Endothelial cell of umbilical vein (primary cell): ENCODE results near the gene DCUN1D4. TPM values are rescaled to one million over a fixed set of nuclear protein-coding genes. Genes with fewer than 3 reads are reported as not detected.

Experiments
- BruUV-seq: library from RNA; stranded (reverse); fragments of 400-500 nt; replicated peaks from 2 replicates; lab custom pipeline; 2021; lab: Mats Ljungman, UMichigan
- CTCF ChIA-PET: fragments of 300-600, 350-600 bp; sonication (Branson Sonifier 250); formaldehyde crosslinking; loops from one replicate; lab custom pipeline; 2021; ENCODE audit warnings: antibody characterized with exemption, inconsistent platforms; lab: Charles Lee
- POLR2A ChIA-PET: fragments of 300-600, 350-600 bp; sonication (Branson Sonifier 250); formaldehyde crosslinking; loops from one replicate; lab custom pipeline; 2021; ENCODE audit warnings: antibody characterized with exemption, inconsistent platforms; lab: Charles Lee
- DNase-seq: peaks from one replicate; pipeline ENCODE4 v3.0.0-alpha.2; 2011; ENCODE audit warnings: low read depth, low spot score
- FAIRE-seq: peaks from 2 replicates; lab custom pipeline; 2011; peaks lifted over from hg19 to GRCh38; lab: Jason Lieb, UNC
- H2AFZ ChIP-seq: 2 replicates; pipeline ENCODE4 v1.6.0; 2012; ENCODE audit warnings: low read depth, low read length, control low read depth, inconsistent platforms
- H3K27ac ChIP-seq: 2 replicates; pipeline ENCODE4 v1.5.1; 2011; ENCODE audit warnings: low read depth, mild to moderate bottlenecking, control low read depth, low read length, moderate library complexity; ENCODE audit not compliant: insufficient read depth
- H3K27me3 ChIP-seq, 2 experiments: 2 replicates each; pipeline versions ENCODE4 v1.6.0 to v1.6.1; 2011; ENCODE audit warnings: low read length in 2 of 2, mixed read lengths in 1 of 2; ENCODE audit not compliant: control insufficient read depth in 2 of 2, insufficient read depth in 2 of 2
- H3K36me3 ChIP-seq, 2 experiments: 2 replicates in 1 of 2; 3 replicates in 1 of 2; pipeline ENCODE4 v1.5.1; 2011; ENCODE audit warnings: low read length in 2 of 2, mild to moderate bottlenecking in 1 of 2, moderate library complexity in 1 of 2; ENCODE audit not compliant: control insufficient read depth in 2 of 2, insufficient read depth in 2 of 2; ENCODE audit errors: extremely low read depth in 1 of 2
- H3K4me1 ChIP-seq: 3 replicates; pipeline ENCODE4 v1.5.1; 2011; ENCODE audit warnings: mild to moderate bottlenecking, low read length; ENCODE audit not compliant: control insufficient read depth, insufficient read depth; ENCODE audit errors: extremely low read depth
- H3K4me2 ChIP-seq: 2 replicates; pipeline ENCODE4 v1.6.1; 2011; ENCODE audit warnings: low read length, control low read depth, mixed read lengths; ENCODE audit not compliant: insufficient read depth
- H3K4me3 ChIP-seq, 3 experiments: fragments of 200-600 bp in 1 of 3; sonication (generic), shearing (Covaris generic) in 1 of 3; replicated peaks in 1 of 3; 2 replicates each; pipeline ENCODE4 v1.5.1; 2011 to 2016; ENCODE audit warnings: control low read depth in 3 of 3, low read length in 3 of 3, mild to moderate bottlenecking in 2 of 3, inconsistent platforms in 1 of 3, low read depth in 1 of 3, moderate library complexity in 1 of 3; ENCODE audit not compliant: insufficient read depth in 1 of 3
- H3K79me2 ChIP-seq: 2 replicates; pipeline ENCODE4 v1.6.0; 2012; ENCODE audit warnings: low read length, inconsistent platforms; ENCODE audit not compliant: control insufficient read depth, insufficient read depth
- H3K9ac ChIP-seq: replicated peaks from 2 replicates; pipeline ENCODE3; 2011; ENCODE audit warnings: low read length, control low read depth; ENCODE audit not compliant: insufficient read depth; ENCODE audit errors: extremely low read depth
- H3K9me1 ChIP-seq: replicated peaks from 3 replicates; pipeline ENCODE4 v1.6.0; 2011; ENCODE audit warnings: mild to moderate bottlenecking, low read length; ENCODE audit not compliant: control insufficient read depth, insufficient read depth; ENCODE audit errors: extremely low read depth
- H3K9me3 ChIP-seq: replicated peaks from 2 replicates; pipeline ENCODE4 v1.5.1; 2012; ENCODE audit warnings: low read length, inconsistent platforms; ENCODE audit not compliant: control insufficient read depth, insufficient read depth
- H4K20me1 ChIP-seq: replicated peaks from 2 replicates; pipeline ENCODE3; 2011; ENCODE audit warnings: mild to moderate bottlenecking, low read length; ENCODE audit not compliant: control insufficient read depth, insufficient read depth; ENCODE audit errors: extremely low read depth
- CTCF ChIP-seq, 2 donors: IDR thresholded peaks; 1 replicate in 1 of 2; 2 replicates in 1 of 2; pipeline ENCODE4 v1.5.1; 2011; ENCODE audit warnings: low read length in 2 of 2, mild to moderate bottlenecking in 2 of 2, moderate library complexity in 2 of 2, control low read depth in 1 of 2, inconsistent platforms in 1 of 2, low read depth in 1 of 2; ENCODE audit not compliant: insufficient read depth in 1 of 2; ENCODE audit errors: extremely low read depth in 1 of 2
- EZH2 ChIP-seq: IDR thresholded peaks from 2 replicates; pipeline ENCODE4 v1.6.1; 2012; ENCODE audit warnings: borderline replicate concordance, low read depth, mild to moderate bottlenecking, moderate library complexity, low read length, inconsistent platforms; ENCODE audit not compliant: severe bottlenecking
- FOS ChIP-seq: IDR thresholded peaks from 2 replicates; pipeline ENCODE4 v1.6.1; 2011; ENCODE audit warnings: mild to moderate bottlenecking, low read length, moderate library complexity, borderline replicate concordance; ENCODE audit not compliant: insufficient read depth
- GATA2 ChIP-seq: IDR thresholded peaks from 2 replicates; pipeline ENCODE4 v1.7.0; 2011; ENCODE audit warnings: low read depth, mild to moderate bottlenecking, moderate library complexity, mixed read lengths, low read length; ENCODE audit not compliant: insufficient read length, insufficient read depth
- JUN ChIP-seq: IDR thresholded peaks from 2 replicates; pipeline ENCODE4 v1.6.1; 2011; ENCODE audit warnings: borderline replicate concordance, low read depth; ENCODE audit not compliant: insufficient read length, insufficient read depth
- MYC ChIP-seq: IDR thresholded peaks from one replicate; pipeline ENCODE4 v1.6.1; 2011; ENCODE audit warnings: mild to moderate bottlenecking, low read depth, low read length
- POLR2A ChIP-seq: IDR thresholded peaks from 2 replicates; pipeline ENCODE4 v1.6.1; 2012; ENCODE audit warnings: low read depth, mild to moderate bottlenecking, control low read depth, low read length
- POLR2AphosphoS5 ChIP-seq: IDR thresholded peaks from 2 replicates; pipeline ENCODE4 v1.6.1; 2012; ENCODE audit warnings: low read depth, mild to moderate bottlenecking, control low read depth, low read length, moderate library complexity; ENCODE audit not compliant: insufficient read depth
- dilution Hi-C: fragments of 300-500 bp; cut with MboI; formaldehyde crosslinking; loops from one replicate; pipeline ENCODE4 v1.15.0; 2019; ENCODE audit warnings: low sequenced_read_pairs; ENCODE audit not compliant: extremely low pct_ligation_motif_present
- intact Hi-C: fragments of 100-400 bp; cut with micrococcal nuclease; formaldehyde crosslinking; loops from one replicate; pipeline ENCODE4 v1.10.0; 2022
- polyA plus RNA-seq, 4 experiments: library from polyadenylated mRNA; depleted of rRNA in 3 of 4; stranded (reverse) in 3 of 4; unstranded in 1 of 4; fragments of >200 nt; gene quantifications; 2 replicates each; pipeline versions ENCODE4 v1.2.1 to v1.2.3, GENCODE V29; 2011 to 2012; ENCODE audit warnings: missing spikeins in 1 of 4
- total RNA-seq: library from RNA; stranded (reverse); gene quantifications from 2 replicates; pipeline ENCODE4 v1.2.3, GENCODE V29; 2021
- TF ChIP-seq, protein P1 (sequence below): IDR thresholded peaks from 2 replicates; pipeline ENCODE4 v1.6.1; 2011; ENCODE audit not compliant: insufficient read depth, insufficient read length

DCUN1D4 gene
- total and polyA plus RNA-seq, 2 donors (not counting 3 experiments of a cell fraction or from before 2014, with no cell fraction given): 24.8 to 50.6 TPM

DNA sequence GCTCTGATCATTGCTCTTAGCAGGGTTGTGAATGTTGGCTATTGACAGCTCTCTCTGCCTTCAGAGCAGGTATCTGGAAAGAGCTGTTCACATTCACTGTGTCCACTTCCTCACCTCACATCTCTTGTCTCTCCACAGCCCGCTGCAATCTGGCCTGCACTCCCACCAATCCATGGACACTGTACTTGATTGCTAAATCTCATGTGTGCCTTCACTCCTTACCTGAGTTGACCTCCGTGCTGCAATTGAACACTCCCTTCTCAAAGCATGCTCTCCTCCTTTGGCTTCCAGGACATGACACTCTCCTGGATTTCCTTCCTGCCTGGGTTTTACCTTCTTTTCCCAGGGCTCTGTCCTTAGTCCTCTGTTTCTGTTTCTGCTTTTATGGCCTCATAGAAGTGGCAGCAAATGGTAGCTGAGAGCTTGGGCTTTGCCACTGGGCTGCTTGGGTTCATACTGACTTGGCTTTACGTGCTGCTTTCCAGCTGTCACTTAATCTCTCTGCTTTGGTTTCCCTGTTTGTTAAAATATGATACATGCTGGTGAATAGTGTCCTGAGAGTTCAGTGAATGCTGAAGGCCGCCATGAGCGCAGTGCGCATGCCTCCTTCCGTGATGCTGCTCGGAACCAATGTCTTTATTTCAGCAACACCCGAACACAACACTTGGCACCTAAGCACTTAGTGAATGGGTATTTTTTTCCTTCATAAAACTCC is 29.5 kb downstream of the DCUN1D4 start:
- intact Hi-C loops (no loop called here), dilution Hi-C loops (no loop called here)
- no peak overlapping the region for H3K9ac ChIP-seq
- FAIRE-seq: no peak
- H4K20me1 ChIP-seq: no peaks in the 10 kb centered on the region
- H3K36me3 ChIP-seq: peaks cover 8 to 20% of the 10 kb centered on the region in 2 experiments
- no peak overlapping the region for H3K4me2 ChIP-seq
- no peaks in the 10 kb centered on the region for H3K79me2 ChIP-seq
- H3K9me3 ChIP-seq: no peaks in the 10 kb centered on the region
- no TSS peak for BruUV-seq
- H3K27me3 ChIP-seq: no peaks in the 10 kb centered on the region
- no peaks in the 10 kb centered on the region for H3K4me1 ChIP-seq
- no peak overlapping the region for H3K4me3 ChIP-seq
- no peak for DNase-seq
- H2AFZ ChIP-seq: no peak overlapping the region
- ChIA-PET CTCF (no interaction called here), POLR2A (no interaction called here)
- no peaks in the 10 kb centered on the region for H3K9me1 ChIP-seq
- TF ChIP-seq FOS (no peak), POLR2AphosphoS5 (no peak), CTCF (IDR thresholded peaks at IDR 0.05; ENCODE audit: extremely low read depth in 1 of 2, insufficient read depth in 1 of 2, low read depth in 1 of 2, low read length in 2 of 2) (no peak), MYC (no peak), GATA2 (no peak), EZH2 (no peak), JUN (no peak), POLR2A (no peak)
- TF ChIP-seq, protein P1, sequence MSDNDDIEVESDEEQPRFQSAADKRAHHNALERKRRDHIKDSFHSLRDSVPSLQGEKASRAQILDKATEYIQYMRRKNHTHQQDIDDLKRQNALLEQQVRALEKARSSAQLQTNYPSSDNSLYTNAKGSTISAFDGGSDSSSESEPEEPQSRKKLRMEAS: no peak
- no peak overlapping the region for H3K27ac ChIP-seq
